Erythroblast (primary cell): ENCODE data around the gene SCG3.

Experiments used
- GATA1 ChIP-seq: IDR thresholded peaks from 2 replicates; pipeline ENCODE4 v1.6.1; 2011; ENCODE audit warnings: low read depth, mild to moderate bottlenecking, control low read depth, low read length, moderate library complexity
- POLR2A ChIP-seq: IDR thresholded peaks from 2 replicates; pipeline ENCODE4 v1.6.1; 2011; ENCODE audit warnings: mild to moderate bottlenecking, low read length

DNA sequence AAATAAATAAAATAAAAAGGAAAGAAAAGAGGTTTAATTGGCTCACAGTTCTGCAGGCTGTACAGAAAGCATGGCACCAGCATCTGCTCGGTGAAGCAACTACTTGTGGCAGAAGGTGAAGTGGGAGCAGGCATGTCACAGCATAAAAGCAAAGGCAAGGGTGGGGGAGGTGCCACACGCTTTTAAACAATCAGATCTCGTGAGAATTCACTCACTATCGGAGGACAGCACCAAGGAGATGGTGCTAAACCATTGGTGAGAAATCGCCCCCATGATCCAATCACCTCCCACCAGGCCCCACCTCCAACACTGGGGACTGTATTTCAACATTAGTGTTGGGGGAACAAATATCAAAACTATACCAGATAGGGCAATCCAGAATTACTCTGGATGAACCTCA lies 15.3 kb downstream of the SCG3 start:
- TF ChIP-seq POLR2A, result no peak
- TF ChIP-seq GATA1, result no peak
